ENCODE results near the gene TMEM237.

The TMEM237 gene

GRCh38 chr2:201608021-201608420 lies 35.3 kb downstream of the TMEM237 start:
- Histone ChIP-seq H3K9me2 (replicated peaks; ENCODE audit: control insufficient read depth, low read length) (no peaks in the 10 kb centered on the region), H3K9me3 (ENCODE audit: control insufficient read depth, insufficient read depth, low read length) (no peaks in the 10 kb centered on the region), H3K27ac (ENCODE audit: low read depth, low read length) (no peak overlapping the region), H3K4me1 (ENCODE audit: control insufficient read depth, low read length) (no peaks in the 10 kb centered on the region), H3F3A (ENCODE audit: control insufficient read depth, insufficient read depth) (no peaks in the 10 kb centered on the region), H3K4me3 (ENCODE audit: low read length) (no peak overlapping the region), H3K36me3 (ENCODE audit: control insufficient read depth, low read length) (no peaks in the 10 kb centered on the region), H3K79me2 (ENCODE audit: control insufficient read depth, low read length) (no peaks in the 10 kb centered on the region), H3K4me2 (ENCODE audit: low read length) (no peak overlapping the region), H4K20me1 (ENCODE audit: control insufficient read depth, insufficient read depth, low read depth, low read length) (no peaks in the 10 kb centered on the region), H3K27me3 (ENCODE audit: control insufficient read depth, low read length) (0 out of 2 replicates have a peak, but pooled peaks cover 8% of the 10 kb centered on the region)
- TF ChIP-seq CTCF (IDR thresholded peaks at IDR 0.05; ENCODE audit: low read depth, low read length, poor library complexity, severe bottlenecking) (no peak), EZH2phosphoT487 (IDR thresholded peaks at IDR 0.05; ENCODE audit: borderline replicate concordance, low read length) (no peak)

- no peaks in the 10 kb centered on the region for H3F3A ChIP-seq (ENCODE audit: control insufficient read depth, insufficient read depth)
- H3K27ac ChIP-seq (ENCODE audit: low read depth, low read length), result no peak overlapping the region
- H3K9me3 ChIP-seq (ENCODE audit: control insufficient read depth, insufficient read depth, low read length), result no peaks in the 10 kb centered on the region
- H3K36me3 ChIP-seq (ENCODE audit: control insufficient read depth, low read length), result no peaks in the 10 kb centered on the region
- no peaks in the 10 kb centered on the region for H3K79me2 ChIP-seq (ENCODE audit: control insufficient read depth, low read length)
- no peaks in the 10 kb centered on the region for H4K20me1 ChIP-seq (ENCODE audit: control insufficient read depth, insufficient read depth, low read depth, low read length)
- TF ChIP-seq EZH2phosphoT487 (IDR thresholded peaks at IDR 0.05; ENCODE audit: borderline replicate concordance, low read length), result no peak
- no peak for TF ChIP-seq CTCF (IDR thresholded peaks at IDR 0.05; ENCODE audit: low read depth, low read length, poor library complexity, severe bottlenecking)
- no peak overlapping the region for H3K4me2 ChIP-seq (ENCODE audit: low read length)
- no peak overlapping the region for H3K4me3 ChIP-seq (ENCODE audit: low read length)
- H3K9me2 ChIP-seq (replicated peaks; ENCODE audit: control insufficient read depth, low read length), result no peaks in the 10 kb centered on the region
- H3K27me3 ChIP-seq (ENCODE audit: control insufficient read depth, low read length), result 0 out of 2 replicates have a peak, but pooled peaks cover 8% of the 10 kb centered on the region
- no peaks in the 10 kb centered on the region for H3K4me1 ChIP-seq (ENCODE audit: control insufficient read depth, low read length)
These were observed 35.7 kb downstream of the TMEM237 start for GRCh38 chr2:201607568-201607967.

DNA sequence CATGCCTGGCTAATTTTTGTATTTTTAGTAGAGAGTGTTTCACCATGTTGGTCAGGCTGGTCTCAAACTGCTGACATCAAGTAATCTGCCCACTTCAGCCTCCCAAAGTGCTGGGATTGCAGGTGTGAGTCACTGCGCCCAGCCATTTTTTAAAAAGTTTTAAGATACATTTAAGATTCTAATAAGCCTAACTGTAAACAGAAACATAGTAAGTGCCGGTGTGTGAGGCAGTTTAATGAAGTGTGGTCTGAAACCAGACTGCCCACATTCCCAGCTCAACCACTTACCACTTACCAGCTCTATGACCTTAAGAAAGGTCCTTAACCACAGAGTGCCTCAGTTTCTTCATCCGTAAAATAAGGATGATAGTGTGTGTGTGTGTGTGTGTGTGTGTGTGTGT lies 42.4 kb downstream of the TMEM237 start:
- Histone ChIP-seq H3K79me2 (ENCODE audit: control insufficient read depth, low read length) (no peaks in the 10 kb centered on the region), H3K4me1 (ENCODE audit: control insufficient read depth, low read length) (no peaks in the 10 kb centered on the region), H3K9me2 (replicated peaks; ENCODE audit: control insufficient read depth, low read length) (no peaks in the 10 kb centered on the region), H3K36me3 (ENCODE audit: control insufficient read depth, low read length) (no peaks in the 10 kb centered on the region), H3K4me3 (ENCODE audit: low read length) (no peak overlapping the region), H3K27ac (ENCODE audit: low read depth, low read length) (no peak overlapping the region), H3K9me3 (ENCODE audit: control insufficient read depth, insufficient read depth, low read length) (no peaks in the 10 kb centered on the region), H3K27me3 (ENCODE audit: control insufficient read depth, low read length) (0 out of 2 replicates have a peak, but pooled peaks cover 6% of the 10 kb centered on the region), H4K20me1 (ENCODE audit: control insufficient read depth, insufficient read depth, low read depth, low read length) (no peaks in the 10 kb centered on the region), H3F3A (ENCODE audit: control insufficient read depth, insufficient read depth) (no peaks in the 10 kb centered on the region), H3K4me2 (ENCODE audit: low read length) (no peak overlapping the region)
- TF ChIP-seq CTCF (IDR thresholded peaks at IDR 0.05; ENCODE audit: low read depth, low read length, poor library complexity, severe bottlenecking) (no peak), EZH2phosphoT487 (IDR thresholded peaks at IDR 0.05; ENCODE audit: borderline replicate concordance, low read length) (no peak)
